Activated naive CD4-positive, alpha-beta T cell treated with Interleukin-2 at 50 U/mL for 16 hours (primary cell): ENCODE data around the gene MAP7D1.
A peak's percentile ranks its signal among the peaks of the same experiment; 100 is the strongest.
"Not testable (repeated sequence)": the region's sequence is repeated elsewhere in the genome, so short reads cannot be mapped to it uniquely, and the experiment has no call there.

Experiments used
- DNase-seq: peaks from one replicate; pipeline ENCODE4 v3.0.0-alpha.2; 2020

MAP7D1 gene

DNA sequence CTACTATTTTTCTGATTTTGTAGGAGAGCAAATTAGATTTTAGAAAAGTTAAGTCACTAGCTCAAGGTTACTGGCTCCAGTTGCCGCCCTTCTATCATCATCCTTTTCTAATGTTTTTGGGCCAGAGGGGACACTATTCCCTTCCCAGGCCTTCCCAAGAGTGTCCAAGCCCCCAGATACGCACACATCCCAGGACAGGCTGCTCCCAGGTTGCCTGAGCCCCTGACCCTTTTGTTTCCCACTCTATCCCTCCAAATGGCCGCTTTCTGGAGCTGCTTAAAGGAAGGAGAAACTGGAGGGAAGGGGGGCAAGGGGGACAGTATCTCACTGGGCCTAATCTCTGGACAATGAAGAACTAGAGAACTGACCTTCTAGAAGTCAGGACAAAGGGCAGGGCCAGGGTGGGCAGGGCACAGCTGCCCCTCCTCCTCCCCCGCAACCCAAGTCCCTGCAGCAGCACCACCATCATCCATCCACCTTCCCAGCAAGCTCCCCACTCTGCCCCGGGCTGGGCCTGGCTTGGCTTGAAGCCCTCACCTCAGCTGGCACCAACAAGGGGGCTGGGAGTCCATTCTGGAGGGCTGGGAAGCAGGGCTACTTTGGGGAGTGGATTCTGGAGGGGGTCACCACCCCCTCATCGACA is 1.1 kb upstream of the MAP7D1 start:
- DNase-seq, result no peak

DNA sequence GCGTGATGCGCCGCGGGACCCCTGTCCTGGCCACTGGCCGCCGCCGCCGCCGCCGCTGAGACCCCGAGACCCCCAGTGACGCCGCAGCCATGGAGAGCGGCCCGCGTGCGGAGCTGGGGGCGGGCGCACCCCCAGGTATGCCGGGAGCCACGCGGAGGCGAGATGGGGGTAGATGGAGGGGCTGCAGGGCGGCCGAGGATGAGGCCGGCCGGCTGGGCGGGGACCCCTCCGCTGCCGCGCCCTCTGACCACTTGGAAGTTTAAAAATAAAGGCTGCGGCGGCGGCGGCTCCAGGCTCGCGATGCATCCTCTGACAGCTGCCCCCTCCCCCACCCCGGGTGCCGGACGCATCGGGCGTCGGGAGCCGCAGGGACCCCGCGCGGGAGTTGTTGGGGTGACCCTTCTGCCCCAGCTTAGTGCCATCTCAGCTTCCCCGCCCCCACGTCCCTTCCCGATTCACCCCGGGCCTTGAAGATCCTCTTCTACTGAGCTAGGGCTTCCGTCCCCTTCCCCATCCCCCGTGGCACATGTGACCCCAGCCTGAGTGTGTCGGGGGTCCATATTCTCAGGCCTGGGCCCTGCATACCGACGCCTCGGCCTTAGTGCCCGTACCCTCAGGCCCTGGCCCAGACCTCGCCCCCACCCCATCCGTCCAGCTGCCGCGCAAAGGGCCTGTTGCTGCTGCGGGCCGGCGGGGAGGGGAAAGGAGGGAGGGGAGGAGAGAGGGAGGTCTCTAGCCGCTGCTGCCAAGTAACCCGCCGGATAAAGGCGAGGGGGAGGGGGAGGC is 562 bp downstream of the MAP7D1 start:
- peak; percentile 68 for DNase-seq

DNA sequence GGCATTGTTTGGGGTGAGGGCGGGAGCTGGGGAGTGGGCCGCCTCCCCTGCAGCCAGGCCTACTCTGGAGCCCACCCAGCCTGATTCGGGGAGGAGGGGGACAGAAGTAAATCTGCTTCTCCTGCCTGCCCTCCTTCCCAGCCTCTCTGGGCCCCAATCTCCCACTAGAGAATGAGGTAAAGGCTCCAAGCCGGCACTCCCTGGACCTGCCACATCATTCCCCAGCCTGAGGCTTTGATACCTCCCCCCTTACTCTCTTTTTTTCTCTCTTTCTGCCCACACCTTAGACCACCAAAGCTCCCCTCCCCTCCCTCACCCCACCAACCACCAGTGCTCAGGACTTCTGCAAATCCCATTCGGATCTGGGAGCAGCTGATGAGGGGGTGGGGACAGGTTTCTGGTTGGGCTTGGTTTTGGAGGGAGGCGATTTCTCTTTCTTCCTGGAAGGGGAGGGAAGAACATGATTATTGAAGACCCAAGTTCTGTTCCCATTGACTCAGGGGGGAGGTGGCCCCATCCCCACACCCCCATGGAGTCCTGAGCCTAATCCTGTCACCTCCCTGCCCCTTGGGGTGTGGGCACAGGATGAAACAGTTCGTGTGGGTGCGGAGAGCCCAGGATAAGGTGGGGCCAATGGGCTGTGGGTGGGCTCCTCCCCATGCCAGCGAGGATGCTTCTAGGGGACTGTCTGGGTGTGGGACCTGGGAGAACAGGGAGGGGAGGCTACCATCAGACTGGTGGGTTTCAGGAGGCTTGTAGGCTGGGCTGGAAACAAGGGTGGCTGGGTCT is 1.3 kb downstream of the MAP7D1 start:
- DNase-seq, result peak; percentile 10

DNA sequence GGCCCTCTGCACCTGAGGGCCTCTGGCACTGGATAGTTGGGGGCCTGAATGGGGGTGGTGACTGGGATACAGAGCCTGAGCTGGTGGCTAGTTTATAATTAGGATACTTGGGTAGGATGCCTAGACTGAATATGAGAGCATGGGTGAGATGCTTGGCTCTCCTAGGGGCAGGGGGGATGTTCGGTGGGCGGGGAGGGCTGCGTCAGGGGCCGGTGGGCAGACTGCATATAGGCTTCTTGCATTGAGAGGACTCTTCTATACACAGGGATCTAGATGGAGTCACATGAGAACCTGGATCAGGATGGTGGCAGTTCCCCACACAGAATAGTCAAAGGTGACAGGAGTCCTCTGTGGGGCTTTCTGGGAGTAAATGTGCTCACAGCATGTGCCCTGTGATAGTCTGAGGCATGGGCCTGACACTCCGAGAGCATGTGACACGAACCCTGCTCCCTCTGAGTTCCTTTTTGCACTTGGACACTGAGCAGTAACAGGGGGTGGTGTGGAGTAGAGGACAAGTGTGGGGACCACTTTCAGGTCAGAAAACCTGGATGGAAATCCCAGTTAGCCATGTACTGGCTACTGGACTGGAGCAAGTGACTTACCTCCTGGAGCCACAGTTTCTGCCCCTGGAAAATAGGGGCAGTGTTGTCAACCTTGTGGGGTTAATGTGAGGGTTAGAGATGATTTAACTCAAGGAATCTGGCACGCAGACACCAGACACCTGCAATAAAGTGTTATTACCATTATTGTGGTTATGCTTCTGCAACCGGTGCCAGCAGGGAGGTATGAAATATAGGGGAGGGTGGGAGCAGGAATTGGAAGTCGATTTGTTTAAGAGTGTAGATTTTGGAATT is 2.2 kb downstream of the MAP7D1 start:
- peak; percentile 7 for DNase-seq

DNA sequence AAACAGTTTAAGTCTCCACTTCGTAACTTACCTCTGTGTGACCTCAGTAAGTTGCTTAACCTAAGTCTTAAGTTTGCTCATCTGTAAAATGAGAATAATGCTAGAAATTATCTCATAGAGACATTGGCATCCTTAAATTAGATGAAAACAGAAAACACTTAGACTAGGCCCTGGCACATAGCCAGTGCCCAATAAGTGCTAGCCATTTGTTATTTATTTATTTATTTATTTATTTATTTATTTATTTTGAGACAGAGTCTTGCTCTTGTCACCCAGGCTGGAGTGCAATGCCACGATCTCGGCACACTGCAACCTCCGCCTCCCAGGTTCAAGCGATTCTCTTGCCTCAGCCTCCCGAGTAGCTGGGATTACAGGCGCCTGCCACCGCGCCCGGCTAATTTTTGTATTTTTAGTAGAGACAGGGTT is 2.9 kb downstream of the MAP7D1 start:
- not testable (repeated sequence) for DNase-seq

DNA sequence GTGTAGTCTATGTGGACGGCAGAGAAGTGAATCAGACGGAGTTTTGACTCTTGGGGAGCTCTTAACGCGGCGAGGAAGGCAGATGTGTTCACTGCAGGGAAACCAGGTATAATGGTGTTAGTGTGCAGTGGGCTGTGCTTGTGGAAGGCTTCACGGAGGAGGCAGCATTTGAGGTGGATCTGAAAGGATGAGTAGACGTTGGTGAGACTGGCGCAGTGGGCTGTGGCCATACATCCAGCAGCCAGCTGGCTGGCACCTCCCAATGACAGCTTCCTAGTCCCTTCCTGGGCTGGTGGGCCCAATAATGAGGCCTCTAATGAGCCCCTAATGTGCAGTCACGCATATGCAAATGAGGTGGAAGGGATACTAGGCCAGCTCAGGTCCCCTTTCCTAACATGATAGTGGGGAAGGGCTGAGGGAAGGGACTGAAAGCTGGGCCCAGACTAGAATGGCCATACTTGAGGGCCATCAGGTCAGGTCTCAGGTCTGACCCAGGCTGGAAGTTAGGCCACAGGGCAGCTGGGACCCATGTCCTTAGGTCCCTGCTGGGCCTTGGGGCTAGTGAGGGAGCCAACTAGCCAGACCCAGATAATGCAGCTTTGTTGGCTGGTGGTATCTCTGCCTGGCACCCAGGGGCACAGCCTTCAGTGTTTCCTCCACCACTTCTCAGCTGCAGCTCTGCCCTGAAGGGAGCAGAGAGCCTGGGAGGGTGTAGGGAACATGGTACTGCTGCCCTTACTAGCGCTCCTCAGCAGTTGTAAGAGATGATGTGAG is 3.8 kb downstream of the MAP7D1 start:
- peak; percentile 15 for DNase-seq

DNA sequence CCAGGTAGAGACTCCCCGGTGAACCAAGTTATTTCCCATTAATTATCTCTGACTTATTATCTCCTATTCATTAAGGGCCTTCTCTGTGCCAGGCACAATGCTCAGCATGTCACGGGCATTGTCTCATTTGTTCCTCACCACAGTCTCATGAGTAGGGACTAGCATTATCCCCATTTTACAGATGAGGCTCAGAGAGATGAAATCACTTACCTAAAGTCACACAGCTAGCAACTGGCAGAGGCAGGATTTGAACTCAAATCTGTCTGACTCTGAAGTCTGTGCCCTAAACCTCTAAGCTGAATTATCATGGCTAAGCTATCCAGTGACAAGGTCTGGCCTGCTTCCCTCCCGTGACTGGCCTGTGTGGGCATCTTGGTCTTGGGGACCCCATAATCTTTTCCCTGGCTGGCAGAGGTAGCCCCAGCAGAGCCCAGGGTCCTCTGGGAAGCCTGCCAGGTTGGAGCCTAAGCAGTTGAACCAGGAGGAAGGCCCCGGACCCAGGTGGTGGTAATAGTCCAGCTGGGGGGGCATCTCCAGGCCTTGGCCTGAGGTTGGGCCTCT is 4.5 kb downstream of the MAP7D1 start:
- no peak for DNase-seq

DNA sequence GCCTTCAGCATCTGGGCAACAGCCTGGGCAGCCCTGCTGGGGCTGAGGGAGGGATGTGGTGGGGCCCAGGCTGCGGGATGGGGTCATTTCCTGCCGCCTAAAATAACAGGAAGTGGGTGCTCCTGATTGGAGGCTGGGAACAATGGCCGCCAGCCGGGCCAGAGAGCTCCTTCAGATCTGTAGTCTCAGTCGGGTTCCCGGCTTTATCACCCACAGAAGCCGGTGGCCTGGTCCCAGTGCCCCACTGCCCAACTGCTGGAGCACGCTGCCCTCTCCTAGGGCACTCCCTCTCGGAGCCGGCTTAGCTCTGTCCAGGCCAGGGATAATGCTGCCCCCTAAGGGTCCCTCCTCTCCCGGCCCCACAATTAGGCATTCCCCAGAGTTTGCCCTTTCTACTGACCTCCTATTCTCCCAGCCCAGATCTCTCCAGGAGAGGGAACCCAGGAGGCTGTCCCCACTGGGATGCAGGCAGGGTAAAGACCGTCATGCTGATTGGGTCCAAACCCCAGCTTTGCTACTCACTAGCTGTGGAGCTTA is 5.1 kb downstream of the MAP7D1 start:
- DNase-seq, result peak; percentile 70

DNA sequence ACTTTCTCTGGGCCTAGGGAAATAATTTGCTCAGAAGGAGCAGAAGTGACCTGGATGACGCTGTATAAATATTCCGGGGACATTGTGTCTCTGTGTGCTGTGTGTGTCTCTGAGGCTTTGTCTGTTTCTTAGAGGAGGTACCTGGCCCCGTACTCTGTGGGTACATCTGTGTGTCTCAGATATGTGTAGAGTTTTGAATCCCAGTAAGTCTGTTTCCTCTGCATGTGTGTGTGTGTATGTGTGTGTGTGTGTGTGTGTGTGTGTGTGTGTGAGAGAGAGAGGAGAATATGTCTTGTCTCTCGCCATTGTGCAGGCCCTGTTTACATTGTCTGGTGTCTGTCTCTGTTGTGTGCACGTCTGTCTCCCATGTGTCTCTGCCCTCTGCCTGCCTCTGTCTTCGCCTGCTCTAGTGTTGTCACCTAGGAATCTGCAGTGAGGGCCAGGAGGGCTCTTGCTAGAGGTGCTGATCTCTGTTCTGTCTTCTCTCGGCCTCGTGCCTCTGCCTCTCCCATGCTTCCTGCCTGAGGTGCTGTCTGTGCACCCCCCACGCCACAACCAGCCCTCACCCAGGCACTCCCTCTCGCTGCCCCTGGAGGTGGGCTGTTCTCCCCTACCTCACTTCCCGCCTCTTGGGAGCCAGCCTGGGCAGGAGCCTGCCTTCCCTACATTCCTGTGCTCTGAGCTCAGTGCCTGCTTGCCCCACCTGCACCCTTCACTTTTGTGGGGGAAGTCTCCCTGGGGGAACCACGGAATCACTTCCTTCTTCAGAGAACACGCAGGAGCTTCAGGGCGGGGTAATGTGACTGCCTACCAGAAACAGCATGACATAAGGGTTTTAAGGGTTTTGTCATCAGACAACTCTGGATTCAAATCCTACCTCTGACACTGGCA is 5.9 kb downstream of the MAP7D1 start:
- peak; percentile 43 for DNase-seq

DNA sequence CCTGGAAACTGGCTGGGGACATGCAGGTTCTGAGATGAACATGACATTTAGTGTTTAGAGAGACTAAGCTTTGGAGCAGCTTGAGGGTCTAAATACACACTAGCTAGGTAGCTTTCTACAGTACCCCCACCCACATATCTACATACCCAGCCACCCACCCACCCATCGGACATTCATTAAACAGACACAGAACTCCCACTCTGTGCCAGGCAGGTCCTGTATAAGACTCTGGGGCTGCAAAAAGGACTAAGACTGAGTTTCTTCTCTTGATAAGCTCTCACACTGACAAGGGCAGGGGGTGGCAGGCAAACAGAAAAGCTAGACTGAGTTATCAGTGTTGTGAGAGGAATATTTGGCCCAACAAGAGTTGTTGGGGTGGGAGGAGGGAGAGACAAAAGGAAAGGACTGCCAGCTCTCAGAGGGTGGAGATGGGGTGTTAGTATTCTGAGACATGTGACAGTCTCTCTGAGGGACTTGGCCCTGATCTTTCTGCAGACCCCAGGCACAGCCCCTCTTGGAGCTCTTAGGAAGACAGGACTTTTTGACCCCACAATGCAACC is 6.8 kb downstream of the MAP7D1 start:
- DNase-seq, result no peak

DNA sequence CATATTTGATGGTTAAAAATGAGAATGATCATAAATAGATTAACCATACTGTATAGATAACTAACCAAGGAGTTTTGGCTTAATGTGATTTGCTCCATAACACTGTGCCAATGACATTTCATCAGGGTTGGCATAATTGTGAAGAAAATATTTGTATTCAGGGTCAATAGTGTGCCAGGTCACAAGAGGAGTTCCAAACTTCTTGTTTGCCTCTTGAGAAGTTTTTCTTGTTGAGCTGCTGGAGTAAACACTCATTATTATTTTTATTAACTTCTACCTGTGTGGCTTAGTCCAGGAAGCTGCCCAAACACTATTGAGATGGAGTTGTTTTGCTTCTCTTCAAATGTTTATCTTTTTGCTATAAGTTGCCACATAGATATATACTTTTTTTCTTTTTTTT is 7.5 kb downstream of the MAP7D1 start:
- DNase-seq, result no peak

DNA sequence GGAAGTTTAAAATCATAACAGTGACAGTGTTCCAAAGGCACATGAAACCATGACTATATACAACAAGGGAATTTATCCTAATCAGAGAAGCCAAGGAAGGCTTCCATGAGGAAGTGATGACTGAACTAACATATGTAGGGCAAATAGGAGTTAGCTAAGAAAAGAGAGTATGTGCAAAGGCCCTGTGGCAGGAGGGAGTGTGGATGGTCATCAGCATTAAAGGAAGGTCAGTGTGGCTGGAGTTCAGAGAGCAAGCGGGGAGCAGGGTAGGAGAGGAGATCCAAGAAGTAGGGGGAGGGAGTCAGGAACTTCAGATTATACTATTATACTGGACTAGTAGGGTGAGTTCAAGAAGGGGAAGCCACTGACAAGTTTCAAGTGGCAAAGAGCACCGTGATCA is 8.4 kb downstream of the MAP7D1 start:
- no peak for DNase-seq

DNA sequence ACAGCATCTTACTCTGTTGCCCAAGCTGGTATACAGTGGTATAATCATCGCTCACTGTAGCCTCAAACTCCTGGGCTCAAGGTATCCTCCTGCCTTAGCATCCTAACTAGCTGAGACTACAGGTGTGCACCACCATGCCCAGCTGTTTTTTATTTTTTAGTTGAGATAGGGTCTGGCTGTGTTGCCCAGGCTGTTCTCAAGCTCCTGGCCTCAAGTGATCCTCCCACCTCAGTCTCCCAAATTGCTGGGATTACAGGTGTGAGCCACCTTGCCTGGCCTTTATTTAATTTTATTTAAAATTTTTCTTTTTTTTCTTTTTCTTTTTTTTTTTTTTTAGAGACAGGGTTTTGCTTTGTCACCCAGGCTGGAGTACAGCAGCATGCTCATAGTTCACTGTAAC is 9.2 kb downstream of the MAP7D1 start:
- no peak for DNase-seq

DNA sequence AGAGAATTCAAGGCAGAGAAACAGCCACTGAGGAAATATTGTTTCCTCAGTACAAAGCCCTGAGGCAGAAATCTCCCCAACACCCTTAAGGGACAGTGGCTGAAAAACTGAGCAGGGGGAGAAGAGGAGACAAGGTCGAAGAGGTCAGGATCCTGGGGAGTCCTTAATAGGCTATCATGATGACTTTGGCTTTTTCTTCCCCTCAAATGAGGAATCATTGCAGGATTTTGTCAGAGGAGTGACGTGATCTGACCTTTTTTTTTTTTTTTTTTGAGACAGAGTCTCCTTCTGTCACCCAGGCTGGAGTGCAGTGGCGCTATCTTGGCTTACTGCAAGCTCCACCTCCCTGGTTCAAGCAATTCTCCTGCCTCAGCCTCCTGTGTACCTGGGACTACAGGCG is 10.2 kb downstream of the MAP7D1 start:
- no peak for DNase-seq

DNA sequence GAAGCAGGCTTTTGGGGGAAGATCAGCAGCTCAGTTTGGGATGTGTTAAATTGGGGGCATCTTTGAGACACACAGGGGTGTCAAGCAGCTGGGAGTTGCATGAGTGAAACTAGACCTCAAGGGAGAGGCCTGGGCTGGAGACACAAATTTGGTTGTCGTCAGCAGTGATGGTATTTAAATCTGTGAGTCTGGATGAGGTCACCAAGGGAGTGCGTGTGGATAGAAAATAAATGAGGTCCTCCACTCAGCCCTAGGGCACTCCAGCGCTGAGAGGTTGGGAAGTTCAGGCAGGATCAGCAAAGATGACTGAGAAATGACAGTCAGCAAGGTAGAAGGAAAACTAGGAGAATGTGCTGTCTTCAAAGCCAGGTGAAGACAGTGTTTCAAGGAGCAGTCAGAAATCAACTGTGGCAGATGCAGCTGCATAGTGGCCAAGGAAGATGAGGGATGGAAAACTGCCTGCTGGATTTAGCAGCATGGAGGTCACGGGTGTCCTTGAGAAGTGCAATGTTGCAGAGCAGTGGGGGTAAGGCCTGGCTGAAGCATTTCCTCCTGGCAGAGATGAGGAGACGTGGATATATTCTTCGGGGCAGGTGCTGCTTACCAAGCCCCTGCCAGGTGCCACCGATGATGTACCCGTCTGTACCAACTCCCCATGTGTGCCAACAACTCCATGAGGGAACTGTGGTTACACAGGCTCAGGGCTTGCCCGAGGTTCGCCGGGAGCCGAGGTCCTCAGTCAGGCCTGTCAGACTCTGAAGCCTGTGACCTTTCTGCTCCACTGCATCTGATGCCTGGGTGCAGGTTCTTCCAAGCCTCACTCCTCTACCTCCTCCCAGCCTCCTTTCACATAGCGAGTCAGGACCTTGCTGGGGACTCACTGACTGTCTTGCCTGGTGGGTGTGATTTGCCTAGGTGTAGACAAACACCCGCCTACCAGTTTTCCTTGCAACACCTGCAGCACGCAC is 11.3 kb downstream of the MAP7D1 start:
- DNase-seq, result no peak

DNA sequence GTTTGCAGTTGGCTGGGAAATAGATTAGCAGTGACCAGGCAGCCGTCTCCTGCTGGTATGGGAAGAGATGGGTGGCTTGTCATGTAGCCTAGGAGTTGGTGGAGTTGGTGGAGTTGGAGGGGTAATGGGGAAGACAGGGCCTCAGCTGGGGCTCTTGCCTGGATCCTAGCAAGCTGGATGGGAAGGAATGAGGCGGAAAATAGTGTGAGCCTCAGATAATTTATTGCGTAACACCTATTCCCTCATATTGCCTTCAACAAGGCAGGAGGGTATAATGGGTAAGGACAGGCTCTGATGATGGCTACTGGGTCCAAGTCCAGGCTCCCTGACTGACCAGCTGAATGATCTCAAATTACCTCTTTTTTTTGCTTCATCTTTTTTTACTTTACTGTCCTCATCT is 12.6 kb downstream of the MAP7D1 start:
- DNase-seq, result no peak

DNA sequence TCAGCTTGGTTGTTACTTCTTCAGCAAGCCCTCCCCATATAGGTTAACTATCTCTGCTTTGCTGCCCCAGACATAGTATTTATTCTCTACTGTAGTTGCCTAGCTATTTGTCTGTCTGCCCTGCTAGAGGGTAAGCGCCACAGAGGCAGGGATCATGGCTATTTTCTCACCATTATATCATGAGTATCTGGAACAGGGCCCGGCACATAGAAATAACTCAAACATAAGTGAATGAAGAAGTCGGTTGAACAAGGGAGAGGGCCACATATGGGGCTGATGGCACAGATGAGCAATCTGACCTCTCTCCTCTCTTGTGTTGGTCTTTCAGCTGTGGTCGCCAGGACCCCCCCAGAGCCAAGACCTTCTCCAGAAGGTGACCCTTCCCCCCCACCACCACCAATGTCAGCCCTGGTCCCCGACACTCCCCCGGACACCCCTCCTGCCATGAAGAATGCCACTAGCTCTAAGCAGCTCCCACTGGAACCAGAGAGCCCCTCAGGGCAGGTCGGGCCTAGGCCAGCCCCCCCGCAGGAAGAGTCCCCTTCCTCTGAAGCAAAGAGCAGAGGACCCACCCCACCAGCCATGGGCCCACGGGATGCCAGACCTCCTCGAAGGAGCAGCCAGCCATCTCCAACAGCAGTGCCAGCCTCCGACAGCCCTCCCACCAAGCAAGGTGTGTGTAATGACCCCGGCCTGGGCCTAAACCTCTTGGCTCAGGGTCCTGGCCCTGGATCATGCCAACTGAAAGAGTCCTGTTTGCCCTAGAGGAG is 14.9 kb downstream of the MAP7D1 start:
- DNase-seq, result no peak
